ENCODE results near the gene SLC6A18. TPM values are rescaled to one million over a fixed set of nuclear protein-coding genes. Genes with fewer than 3 reads are reported as not detected.

SLC6A18 gene
- total RNA-seq, 1 donor from 2014 or later = not detected

- no peak for DNase-seq (ENCODE audit: low read depth)
- Histone ChIP-seq H3K79me2 (ENCODE audit: insufficient read depth, low read length) (no peaks in the 10 kb centered on the region), H3K4me1 (ENCODE audit: insufficient read depth, low read length) (no peaks in the 10 kb centered on the region), H4K20me1 (ENCODE audit: insufficient read depth, low read length) (no peaks in the 10 kb centered on the region), H3K27me3 (ENCODE audit: insufficient read depth, low read length) (no peaks in the 10 kb centered on the region), H3K9me3 (ENCODE audit: insufficient read depth, low read depth, low read length) (no peaks in the 10 kb centered on the region), H3K27ac (ENCODE audit: low read depth, low read length) (no peak overlapping the region), H3K9ac (ENCODE audit: low read length) (no peak overlapping the region), H2AFZ (ENCODE audit: low read depth, low read length) (no peak overlapping the region), H3K36me3 (ENCODE audit: insufficient read depth, low read length) (no peaks in the 10 kb centered on the region), H3K4me3 (ENCODE audit: insufficient read depth, low read depth, low read length) (no peak overlapping the region), H3K4me2 (ENCODE audit: low read length) (no peak overlapping the region)
- Mint-ChIP-seq H3K27ac (ENCODE audit: unreplicated experiment) (no peak overlapping the region), H3K4me1 (ENCODE audit: low read depth, unreplicated experiment) (no peaks in the 10 kb centered on the region), H3K4me3 (ENCODE audit: unreplicated experiment) (no peak overlapping the region), H3K27me3 (ENCODE audit: low read depth, unreplicated experiment) (peaks cover 27% of the 10 kb centered on the region), H3K36me3 (ENCODE audit: low read depth, unreplicated experiment) (no peaks in the 10 kb centered on the region), H3K9me3 (ENCODE audit: unreplicated experiment) (no peaks in the 10 kb centered on the region)
- no peak for TF ChIP-seq EZH2 (IDR thresholded peaks at IDR 0.05; ENCODE audit: insufficient read depth, low read length)
- TF ChIP-seq, protein P1, sequence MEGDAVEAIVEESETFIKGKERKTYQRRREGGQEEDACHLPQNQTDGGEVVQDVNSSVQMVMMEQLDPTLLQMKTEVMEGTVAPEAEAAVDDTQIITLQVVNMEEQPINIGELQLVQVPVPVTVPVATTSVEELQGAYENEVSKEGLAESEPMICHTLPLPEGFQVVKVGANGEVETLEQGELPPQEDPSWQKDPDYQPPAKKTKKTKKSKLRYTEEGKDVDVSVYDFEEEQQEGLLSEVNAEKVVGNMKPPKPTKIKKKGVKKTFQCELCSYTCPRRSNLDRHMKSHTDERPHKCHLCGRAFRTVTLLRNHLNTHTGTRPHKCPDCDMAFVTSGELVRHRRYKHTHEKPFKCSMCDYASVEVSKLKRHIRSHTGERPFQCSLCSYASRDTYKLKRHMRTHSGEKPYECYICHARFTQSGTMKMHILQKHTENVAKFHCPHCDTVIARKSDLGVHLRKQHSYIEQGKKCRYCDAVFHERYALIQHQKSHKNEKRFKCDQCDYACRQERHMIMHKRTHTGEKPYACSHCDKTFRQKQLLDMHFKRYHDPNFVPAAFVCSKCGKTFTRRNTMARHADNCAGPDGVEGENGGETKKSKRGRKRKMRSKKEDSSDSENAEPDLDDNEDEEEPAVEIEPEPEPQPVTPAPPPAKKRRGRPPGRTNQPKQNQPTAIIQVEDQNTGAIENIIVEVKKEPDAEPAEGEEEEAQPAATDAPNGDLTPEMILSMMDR (IDR thresholded peaks at IDR 0.05; ENCODE audit: insufficient read depth, low read depth, low read length) = no peak
- FAIRE-seq = no peak
Measured at GRCh38 chr5:1246711-1247431, 21.7 kb downstream of the SLC6A18 start.

- Histone ChIP-seq H2AFZ (ENCODE audit: low read depth, low read length) (no peak overlapping the region), H3K9ac (ENCODE audit: low read length) (no peak overlapping the region), H3K27me3 (ENCODE audit: insufficient read depth, low read length) (no peaks in the 10 kb centered on the region), H3K27ac (ENCODE audit: low read depth, low read length) (no peak overlapping the region), H3K4me3 (ENCODE audit: insufficient read depth, low read depth, low read length) (no peak overlapping the region), H3K9me3 (ENCODE audit: insufficient read depth, low read depth, low read length) (no peaks in the 10 kb centered on the region), H3K79me2 (ENCODE audit: insufficient read depth, low read length) (no peaks in the 10 kb centered on the region), H4K20me1 (ENCODE audit: insufficient read depth, low read length) (no peaks in the 10 kb centered on the region), H3K4me2 (ENCODE audit: low read length) (no peak overlapping the region), H3K36me3 (ENCODE audit: insufficient read depth, low read length) (no peaks in the 10 kb centered on the region), H3K4me1 (ENCODE audit: insufficient read depth, low read length) (no peaks in the 10 kb centered on the region)
- TF ChIP-seq EZH2 (IDR thresholded peaks at IDR 0.05; ENCODE audit: insufficient read depth, low read length) = no peak
- TF ChIP-seq, protein P1 (IDR thresholded peaks at IDR 0.05; ENCODE audit: insufficient read depth, low read depth, low read length) = no peak
- FAIRE-seq (no peak), DNase-seq (ENCODE audit: low read depth) (no peak)
- H3K36me3 Mint-ChIP-seq (ENCODE audit: low read depth, unreplicated experiment) = no peaks in the 10 kb centered on the region
- no peaks in the 10 kb centered on the region for H3K4me1 Mint-ChIP-seq (ENCODE audit: low read depth, unreplicated experiment)
- H3K27me3 Mint-ChIP-seq (ENCODE audit: low read depth, unreplicated experiment) = peaks cover 24% of the 10 kb centered on the region
- H3K27ac Mint-ChIP-seq (ENCODE audit: unreplicated experiment) = no peak overlapping the region
- H3K4me3 Mint-ChIP-seq (ENCODE audit: unreplicated experiment) = no peak overlapping the region
- H3K9me3 Mint-ChIP-seq (ENCODE audit: unreplicated experiment) = no peaks in the 10 kb centered on the region
Measured at GRCh38 chr5:1247811-1248210, 22.6 kb downstream of the SLC6A18 start.
